ENCODE data around the gene ADRB1. TPM values are rescaled to one million over a fixed set of nuclear protein-coding genes. Genes with fewer than 3 reads are reported as not detected.

ADRB1 gene
- total and polyA plus RNA-seq, 2 of the 4 experiments (the other 2 are of a cell fraction), result not detected

DNA sequence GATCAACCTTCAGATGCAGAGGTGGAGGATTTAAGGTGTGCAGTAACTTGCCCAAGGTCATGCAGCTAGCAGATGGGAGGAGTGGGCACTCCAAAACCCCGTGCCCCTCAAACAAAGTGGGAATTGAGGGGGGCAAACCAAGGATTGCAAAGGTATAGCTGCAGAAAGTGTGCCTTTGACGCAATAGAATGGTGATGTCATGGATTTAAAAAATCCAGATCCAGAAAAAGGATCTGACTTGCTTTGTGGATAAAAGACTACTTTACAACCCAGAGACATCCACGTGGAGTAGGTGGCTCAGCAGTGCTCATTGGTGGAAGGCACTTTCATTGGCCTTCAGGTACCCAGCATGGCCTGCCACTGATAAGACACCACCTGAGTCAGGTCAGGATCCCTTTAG, 15.7 kb upstream of the ADRB1 start:
- Histone ChIP-seq H4K91ac (ENCODE audit: insufficient read depth, low read depth, low read length) (no peak overlapping the region), H4K5ac (ENCODE audit: low read depth, low read length) (no peak overlapping the region), H2BK20ac (ENCODE audit: low read depth, low read length) (0 out of 2 replicates have a peak overlapping the region, but pooled peaks have one; percentile 30), H3K27ac (ENCODE audit: insufficient read depth, low read length) (no peak overlapping the region), H3K56ac (ENCODE audit: extremely low read depth, insufficient read depth, low read length) (no peak overlapping the region), H3K79me1 (ENCODE audit: low read depth in 1 of 2, low read length in 2 of 2) (no peaks in the 10 kb centered on the region), H3K4me1 (ENCODE audit: control insufficient read depth, insufficient read depth, low read length) (no peaks in the 10 kb centered on the region), H4K20me1 (ENCODE audit: insufficient read depth, low read length) (no peaks in the 10 kb centered on the region), H3K4me3 (ENCODE audit: insufficient read depth, low read depth, low read length) (no peak overlapping the region), H2BK15ac (ENCODE audit: low read depth, low read length) (no peak overlapping the region), H2AFZ (replicated peaks; ENCODE audit: low read length, poor library complexity) (peak overlapping the region; percentile 56), H2AK5ac (ENCODE audit: low read depth, low read length) (no peak overlapping the region), H2BK5ac (ENCODE audit: low read depth, low read length, poor library complexity, severe bottlenecking) (no peak overlapping the region), H3K36me3 (ENCODE audit: control insufficient read depth, insufficient read depth, low read length) (no peaks in the 10 kb centered on the region), H2AK9ac (replicated peaks; ENCODE audit: low read depth, low read length, poor library complexity) (no peak overlapping the region), H3K14ac (replicated peaks; ENCODE audit: low read depth, low read length) (no peak overlapping the region), H3K4ac (ENCODE audit: low read depth, low read length) (no peak overlapping the region), H3K18ac (ENCODE audit: low read depth, low read length) (no peak overlapping the region), H3K23ac (ENCODE audit: low read depth, low read length) (no peak overlapping the region), H3K9me3 (ENCODE audit: control insufficient read depth, insufficient read depth, low read length) (no peaks in the 10 kb centered on the region), H3K27me3 (ENCODE audit: control insufficient read depth, insufficient read depth, low read length) (peaks cover 5% of the 10 kb centered on the region; the same call in 1 of the 2 replicates), H3K9me1 (ENCODE audit: insufficient read depth, low read length) (0 out of 2 replicates have a peak, but pooled peaks cover 2% of the 10 kb centered on the region), H4K8ac (ENCODE audit: low read depth in 2 of 2, low read length in 2 of 2) (no peak overlapping the region), H3K9ac (ENCODE audit: low read depth, low read length) (no peak overlapping the region), H3K4me2 (ENCODE audit: low read depth, low read length) (no peak overlapping the region), H2BK120ac (ENCODE audit: low read depth, low read length) (no peak overlapping the region)
- dilution Hi-C loops (cut with HindIII; ENCODE audit: low sequenced_read_pairs, unreplicated experiment), result no loop called here
- intact Hi-C loops (cut with micrococcal nuclease), result no loop called here
- TF ChIP-seq RFX5 (IDR thresholded peaks at IDR 0.05; ENCODE audit: low read depth, low read length) (no peak), CEBPB (IDR thresholded peaks at IDR 0.05; ENCODE audit: low read depth, low read length) (no peak), RAD21 (IDR thresholded peaks at IDR 0.05; ENCODE audit: low read length) (no peak), POLR2A (IDR thresholded peaks at IDR 0.05; ENCODE audit: low read depth, low read length) (no peak), BHLHE40 (IDR thresholded peaks at IDR 0.05; ENCODE audit: low read depth, low read length) (no peak), FOS (IDR thresholded peaks at IDR 0.05; ENCODE audit: low read depth, low read length) (no peak), NFE2L2 (IDR thresholded peaks at IDR 0.05; ENCODE audit: low read depth, low read length) (no peak), ELK1 (IDR thresholded peaks at IDR 0.05; ENCODE audit: borderline replicate concordance, low read depth, low read length) (no peak), RCOR1 (IDR thresholded peaks at IDR 0.05; ENCODE audit: insufficient replicate concordance, low read length) (no peak), CHD1 (IDR thresholded peaks at IDR 0.05; ENCODE audit: low read depth, low read length) (no peak), SMC3 (IDR thresholded peaks at IDR 0.05; ENCODE audit: low read depth, low read length) (no peak), MAFK (IDR thresholded peaks at IDR 0.05; ENCODE audit: low read depth, low read length) (no peak), MAZ (IDR thresholded peaks at IDR 0.05; ENCODE audit: borderline replicate concordance, low read depth, low read length) (no peak), MXI1 (IDR thresholded peaks at IDR 0.05; ENCODE audit: borderline replicate concordance, low read depth, low read length) (no peak)
- TF ChIP-seq, protein P1, sequence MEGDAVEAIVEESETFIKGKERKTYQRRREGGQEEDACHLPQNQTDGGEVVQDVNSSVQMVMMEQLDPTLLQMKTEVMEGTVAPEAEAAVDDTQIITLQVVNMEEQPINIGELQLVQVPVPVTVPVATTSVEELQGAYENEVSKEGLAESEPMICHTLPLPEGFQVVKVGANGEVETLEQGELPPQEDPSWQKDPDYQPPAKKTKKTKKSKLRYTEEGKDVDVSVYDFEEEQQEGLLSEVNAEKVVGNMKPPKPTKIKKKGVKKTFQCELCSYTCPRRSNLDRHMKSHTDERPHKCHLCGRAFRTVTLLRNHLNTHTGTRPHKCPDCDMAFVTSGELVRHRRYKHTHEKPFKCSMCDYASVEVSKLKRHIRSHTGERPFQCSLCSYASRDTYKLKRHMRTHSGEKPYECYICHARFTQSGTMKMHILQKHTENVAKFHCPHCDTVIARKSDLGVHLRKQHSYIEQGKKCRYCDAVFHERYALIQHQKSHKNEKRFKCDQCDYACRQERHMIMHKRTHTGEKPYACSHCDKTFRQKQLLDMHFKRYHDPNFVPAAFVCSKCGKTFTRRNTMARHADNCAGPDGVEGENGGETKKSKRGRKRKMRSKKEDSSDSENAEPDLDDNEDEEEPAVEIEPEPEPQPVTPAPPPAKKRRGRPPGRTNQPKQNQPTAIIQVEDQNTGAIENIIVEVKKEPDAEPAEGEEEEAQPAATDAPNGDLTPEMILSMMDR (conservative IDR thresholded peaks at IDR 0.05; ENCODE audit: low read depth, low read length), result no peak
- TF ChIP-seq, protein P2, sequence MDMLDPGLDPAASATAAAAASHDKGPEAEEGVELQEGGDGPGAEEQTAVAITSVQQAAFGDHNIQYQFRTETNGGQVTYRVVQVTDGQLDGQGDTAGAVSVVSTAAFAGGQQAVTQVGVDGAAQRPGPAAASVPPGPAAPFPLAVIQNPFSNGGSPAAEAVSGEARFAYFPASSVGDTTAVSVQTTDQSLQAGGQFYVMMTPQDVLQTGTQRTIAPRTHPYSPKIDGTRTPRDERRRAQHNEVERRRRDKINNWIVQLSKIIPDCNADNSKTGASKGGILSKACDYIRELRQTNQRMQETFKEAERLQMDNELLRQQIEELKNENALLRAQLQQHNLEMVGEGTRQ (IDR thresholded peaks at IDR 0.05; ENCODE audit: low read depth, low read length), result no peak
- 17% methylated on average over 1 of the region's 3 CpGs; no CpG with 5 or more reads in 1 of the 2 experiments for WGBS, 2 experiments (ENCODE audit: extremely low coverage in 2 of 2, insufficient read length in 1 of 2)
- ATAC-seq (ENCODE audit: low read depth) (no peak), DNase-seq (no peak)
- CTCF ChIA-PET, result no interaction called here
- BruUV-seq (replicated peaks), result no TSS peak
- in situ Hi-C loops (cut with MboI; ENCODE audit: low sequenced_read_pairs), result no loop called here
- POLR2A ChIA-PET (ENCODE audit: unreplicated experiment), result no interaction called here
